Activated naive CD4-positive, alpha-beta T cell treated with Interleukin-2 at 50 U/mL for 16 hours (primary cell): ENCODE results near the gene MRPL19.
"Not testable (repeated sequence)": the region's sequence is repeated elsewhere in the genome, so short reads cannot be mapped to it uniquely, and the experiment has no call there.

Experiments
- DNase-seq: peaks from one replicate; pipeline ENCODE4 v3.0.0-alpha.2; 2020

Gene MRPL19

GRCh38 chr2:75616933-75617332 lies 29.6 kb upstream of the MRPL19 start:
- no peak for DNase-seq

- DNase-seq, result no peak
These were observed 26.4 kb upstream of the MRPL19 start for GRCh38 chr2:75619956-75620740.

GRCh38 chr2:75621228-75621627 lies 25.4 kb upstream of the MRPL19 start:
- no peak for DNase-seq

- no peak for DNase-seq
These were observed 24.1 kb upstream of the MRPL19 start for GRCh38 chr2:75622500-75622899.

- DNase-seq, result no peak
These were observed 23.7 kb upstream of the MRPL19 start for GRCh38 chr2:75622929-75623328.

- DNase-seq, result peak; percentile 60
These were observed 18.6 kb upstream of the MRPL19 start for GRCh38 chr2:75627902-75628504.

GRCh38 chr2:75632091-75632701 lies 14.4 kb upstream of the MRPL19 start:
- DNase-seq, result no peak

GRCh38 chr2:75632813-75633212 lies 13.8 kb upstream of the MRPL19 start:
- DNase-seq, result no peak

- DNase-seq, result no peak
These were observed 13.0 kb upstream of the MRPL19 start for GRCh38 chr2:75633620-75634019.

GRCh38 chr2:75634945-75635344 lies 11.6 kb upstream of the MRPL19 start:
- DNase-seq, result no peak

- no peak for DNase-seq
These were observed 9.0 kb upstream of the MRPL19 start for GRCh38 chr2:75637568-75637967.

GRCh38 chr2:75640621-75641121 lies 5.9 kb upstream of the MRPL19 start:
- DNase-seq, result peak; percentile 56

- no peak for DNase-seq
These were observed 5.0 kb upstream of the MRPL19 start for GRCh38 chr2:75641587-75641986.

GRCh38 chr2:75643980-75644379 lies 2.6 kb upstream of the MRPL19 start:
- no peak for DNase-seq

GRCh38 chr2:75645643-75646042 lies 940 bp upstream of the MRPL19 start:
- no peak for DNase-seq

- DNase-seq, result no peak
These were observed 447 bp upstream of the MRPL19 start for GRCh38 chr2:75646090-75646582.

- no peak for DNase-seq
These were observed 1.2 kb downstream of the MRPL19 start for GRCh38 chr2:75647771-75648170.

- no peak for DNase-seq
These were observed 7.4 kb downstream of the MRPL19 start for GRCh38 chr2:75654012-75654411.

- DNase-seq, result no peak
These were observed 9.3 kb downstream of the MRPL19 start for GRCh38 chr2:75655861-75656260.

- DNase-seq, result no peak
These were observed 10.0 kb downstream of the MRPL19 start for GRCh38 chr2:75656563-75656962.

- no peak for DNase-seq
These were observed 11.2 kb downstream of the MRPL19 start for GRCh38 chr2:75657798-75658197.

GRCh38 chr2:75666911-75667310 lies 20.3 kb downstream of the MRPL19 start:
- DNase-seq, result no peak

GRCh38 chr2:75667884-75668283 lies 21.3 kb downstream of the MRPL19 start:
- DNase-seq, result no peak

GRCh38 chr2:75675423-75675822 lies 28.8 kb downstream of the MRPL19 start:
- DNase-seq, result not testable (repeated sequence)
